Calu3 (cell line): ENCODE results near the gene ZNF672. TPM values are rescaled to one million over a fixed set of nuclear protein-coding genes. Genes with fewer than 3 reads are reported as not detected.

Source experiments
- BruUV-seq: library from RNA; stranded (reverse); fragments of 400-500 nt; replicated peaks from 2 replicates; lab custom pipeline; 2021; lab: Mats Ljungman, UMichigan
- CTCF ChIA-PET: fragments of 300-600 bp; sonication (Branson Sonifier 250); formaldehyde crosslinking; loops from one replicate; lab custom pipeline; 2022; ENCODE audit warnings: antibody characterized with exemption; lab: Charles Lee
- DNase-seq: peaks from one replicate; pipeline ENCODE4 v3.0.0; 2022
- H3K27ac Mint-ChIP-seq: one replicate; pipeline ENCODE4 v1.8.0; 2022; ENCODE audit warnings: mixed read lengths; ENCODE audit not compliant: unreplicated experiment
- H3K27me3 Mint-ChIP-seq: one replicate; pipeline ENCODE4 v1.8.0; 2022; ENCODE audit warnings: mixed read lengths; ENCODE audit not compliant: unreplicated experiment
- H3K36me3 Mint-ChIP-seq: one replicate; pipeline ENCODE4 v1.8.0; 2022; ENCODE audit warnings: mild to moderate bottlenecking, moderate library complexity, mixed read lengths; ENCODE audit not compliant: insufficient read depth, unreplicated experiment
- H3K4me1 Mint-ChIP-seq: one replicate; pipeline ENCODE4 v1.8.0; 2022; ENCODE audit warnings: mild to moderate bottlenecking, low read depth, mixed read lengths; ENCODE audit not compliant: unreplicated experiment
- H3K4me3 Mint-ChIP-seq: one replicate; pipeline ENCODE4 v1.8.0; 2022; ENCODE audit warnings: mild to moderate bottlenecking, low read depth, moderate library complexity, mixed read lengths; ENCODE audit not compliant: unreplicated experiment
- H3K9me3 Mint-ChIP-seq: one replicate; pipeline ENCODE4 v1.8.0; 2022; ENCODE audit warnings: low read depth, mixed read lengths; ENCODE audit not compliant: unreplicated experiment
- intact Hi-C: fragments of 100-400 bp; cut with micrococcal nuclease; formaldehyde crosslinking; loops from one replicate; pipeline ENCODE4 v1.10.0; 2022; ENCODE audit not compliant: unreplicated experiment
- total RNA-seq: library from RNA; stranded (reverse); gene quantifications from 2 replicates; pipeline ENCODE4 v1.2.3, GENCODE V29; 2022
- TF ChIP-seq, protein P1 (sequence below): fragments of 200-600 bp; IDR thresholded peaks from one replicate; pipeline ENCODE4 v1.8.0; 2022; ENCODE audit warnings: antibody characterized with exemption; ENCODE audit not compliant: unreplicated experiment

ZNF672 gene
- total RNA-seq, 1 experiment from 2014 or later, result 28.3 TPM

GRCh38 chr1:248831842-248832241 lies 6.2 kb upstream of the ZNF672 start:
- H3K27ac Mint-ChIP-seq, result no peak overlapping the region
- no peak for DNase-seq
- TF ChIP-seq, protein P1, sequence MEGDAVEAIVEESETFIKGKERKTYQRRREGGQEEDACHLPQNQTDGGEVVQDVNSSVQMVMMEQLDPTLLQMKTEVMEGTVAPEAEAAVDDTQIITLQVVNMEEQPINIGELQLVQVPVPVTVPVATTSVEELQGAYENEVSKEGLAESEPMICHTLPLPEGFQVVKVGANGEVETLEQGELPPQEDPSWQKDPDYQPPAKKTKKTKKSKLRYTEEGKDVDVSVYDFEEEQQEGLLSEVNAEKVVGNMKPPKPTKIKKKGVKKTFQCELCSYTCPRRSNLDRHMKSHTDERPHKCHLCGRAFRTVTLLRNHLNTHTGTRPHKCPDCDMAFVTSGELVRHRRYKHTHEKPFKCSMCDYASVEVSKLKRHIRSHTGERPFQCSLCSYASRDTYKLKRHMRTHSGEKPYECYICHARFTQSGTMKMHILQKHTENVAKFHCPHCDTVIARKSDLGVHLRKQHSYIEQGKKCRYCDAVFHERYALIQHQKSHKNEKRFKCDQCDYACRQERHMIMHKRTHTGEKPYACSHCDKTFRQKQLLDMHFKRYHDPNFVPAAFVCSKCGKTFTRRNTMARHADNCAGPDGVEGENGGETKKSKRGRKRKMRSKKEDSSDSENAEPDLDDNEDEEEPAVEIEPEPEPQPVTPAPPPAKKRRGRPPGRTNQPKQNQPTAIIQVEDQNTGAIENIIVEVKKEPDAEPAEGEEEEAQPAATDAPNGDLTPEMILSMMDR, result no peak
- peaks cover 17% of the 10 kb centered on the region for H3K4me1 Mint-ChIP-seq
- peaks cover under 1% of the 10 kb centered on the region for H3K36me3 Mint-ChIP-seq
- CTCF ChIA-PET, result no interaction called here
- intact Hi-C loops, result no loop called here
- H3K27me3 Mint-ChIP-seq, result no peaks in the 10 kb centered on the region
- no TSS peak for BruUV-seq
- H3K9me3 Mint-ChIP-seq, result no peaks in the 10 kb centered on the region
- no peak overlapping the region for H3K4me3 Mint-ChIP-seq

DNA sequence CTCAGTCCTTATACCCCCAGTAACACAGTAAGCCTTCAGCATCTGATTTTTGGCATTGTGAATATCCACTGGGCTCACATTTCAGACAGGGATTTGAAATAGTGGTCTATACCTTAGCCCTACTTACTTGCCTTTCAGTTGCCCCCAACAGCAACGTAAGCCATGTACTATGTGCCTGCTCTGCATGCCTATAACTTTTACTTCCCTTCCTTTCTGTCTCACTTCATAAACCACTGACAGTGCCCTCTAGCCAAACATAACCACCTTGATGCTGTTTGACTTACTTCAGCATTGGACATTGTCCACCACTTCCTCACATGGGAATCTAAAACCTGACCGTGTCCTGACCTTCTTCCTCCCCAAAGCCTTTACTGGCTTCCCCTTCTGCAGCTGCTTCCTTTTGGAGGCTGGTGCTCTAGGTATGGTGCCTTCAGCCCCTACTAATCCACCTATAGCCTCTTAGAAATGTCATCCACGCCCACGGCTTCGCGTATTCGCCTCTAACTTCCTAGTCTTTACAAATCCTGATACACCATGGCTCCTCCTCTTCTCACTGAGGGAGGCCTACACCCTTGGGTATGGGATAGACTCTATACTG lies 3.6 kb upstream of the ZNF672 start:
- intact Hi-C loops, result no loop called here
- CTCF ChIA-PET, result no interaction called here
- TF ChIP-seq, protein P1, result no peak
- H3K9me3 Mint-ChIP-seq, result no peaks in the 10 kb centered on the region
- no peak overlapping the region for H3K4me3 Mint-ChIP-seq
- H3K27me3 Mint-ChIP-seq, result no peaks in the 10 kb centered on the region
- H3K36me3 Mint-ChIP-seq, result no peaks in the 10 kb centered on the region
- H3K4me1 Mint-ChIP-seq, result no peaks in the 10 kb centered on the region
- BruUV-seq, result no TSS peak
- no peak overlapping the region for H3K27ac Mint-ChIP-seq
- DNase-seq, result no peak

DNA sequence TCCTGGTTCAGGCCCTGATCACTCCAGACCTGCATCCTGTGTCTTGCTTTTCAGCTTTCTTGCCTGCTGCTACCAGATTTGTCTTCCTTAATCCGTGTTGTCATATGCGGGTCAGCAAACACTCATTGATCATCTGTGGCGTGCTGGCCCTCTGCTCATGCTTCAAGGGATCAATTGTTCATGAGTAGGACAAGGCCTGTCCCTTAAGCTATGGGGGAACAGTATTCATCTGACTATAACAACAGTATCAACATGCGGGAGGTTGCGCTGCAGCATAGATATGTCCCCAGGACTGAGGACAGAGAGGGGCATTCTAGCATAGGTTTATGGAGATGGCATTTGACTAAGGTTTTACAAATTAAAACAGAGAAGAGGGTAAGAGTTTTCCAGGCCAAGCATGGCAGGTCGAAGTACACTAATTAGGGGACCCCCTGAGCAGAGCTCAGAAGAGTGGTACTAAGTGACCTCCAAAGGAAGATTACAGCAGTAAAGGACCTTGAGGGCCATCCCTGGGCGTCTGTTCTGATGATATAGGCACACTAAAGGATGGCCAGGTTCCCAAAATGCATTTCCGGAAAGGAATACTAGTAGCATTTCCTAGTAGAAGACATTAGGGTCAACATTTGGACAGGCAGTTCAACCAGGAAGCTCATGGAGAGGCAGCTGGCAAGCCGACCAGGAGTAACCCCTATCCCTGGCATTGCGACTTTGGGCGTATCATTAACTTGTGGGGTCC lies 811 bp upstream of the ZNF672 start:
- H3K27ac Mint-ChIP-seq, result no peak overlapping the region

GRCh38 chr1:248838357-248839167 lies 538 bp downstream of the ZNF672 start:
- TF ChIP-seq, protein P1, result no peak
- peak; percentile 91 for DNase-seq
- Mint-ChIP-seq H3K27me3 (no peaks in the 10 kb centered on the region), H3K4me3 (no peak overlapping the region), H3K9me3 (no peaks in the 10 kb centered on the region), H3K36me3 (no peaks in the 10 kb centered on the region), H3K27ac (no peak overlapping the region), H3K4me1 (no peaks in the 10 kb centered on the region)
- CTCF ChIA-PET, result interaction anchor here (0.7 to 3.5 kb wide), 8 partner anchors 9 to 135 kb away, joined by 3 to 21 read pairs (median 6); partner anchors contain the start of genes SH3BP5L and ZNF692
- intact Hi-C loops, result loop anchor here (1.0 kb wide), 1 partner anchor 35 kb away; no protein-coding TSS in a partner anchor
- no TSS peak for BruUV-seq

More for the DNA sequence above, 811 bp upstream of the ZNF672 start:
- intact Hi-C loops, result no loop called here
- no peak for DNase-seq
- Mint-ChIP-seq H3K27me3 (no peaks in the 10 kb centered on the region), H3K4me1 (no peaks in the 10 kb centered on the region), H3K36me3 (no peaks in the 10 kb centered on the region), H3K4me3 (no peak overlapping the region), H3K9me3 (no peaks in the 10 kb centered on the region)
- TF ChIP-seq, protein P1, result no peak
- CTCF ChIA-PET, result interaction anchor here (0.7 to 3.5 kb wide), 7 partner anchors 9 to 134 kb away, joined by 3 to 21 read pairs (median 7); partner anchors contain the start of genes SH3BP5L and ZNF692
- BruUV-seq, result TSS peak; percentile 68
